ENCODE results near the gene LITAF. TPM values are rescaled to one million over a fixed set of nuclear protein-coding genes. Genes with fewer than 3 reads are reported as not detected.

LITAF gene
- total RNA-seq, 1 donor from 2014 or later, result 42.5 TPM

- H3K9me3 Mint-ChIP-seq, result peaks cover 3% of the 10 kb centered on the region
- TF ChIP-seq CTCF (IDR thresholded peaks at IDR 0.05) (no peak), EZH2 (IDR thresholded peaks at IDR 0.05) (no peak), EZH2phosphoT487 (IDR thresholded peaks at IDR 0.05) (no peak)
- H3K4me1 Mint-ChIP-seq, result peaks cover 1% of the 10 kb centered on the region
- no peak overlapping the region for H3K27ac Mint-ChIP-seq
- DNase-seq (ENCODE audit: low spot score), result no peak
- Histone ChIP-seq H3K9me3 (ENCODE audit: low read depth) (no peaks in the 10 kb centered on the region), H3K27me3 (no peaks in the 10 kb centered on the region), H4K20me1 (ENCODE audit: low read depth) (peaks cover 5% of the 10 kb centered on the region), H3K4me3 (no peak overlapping the region), H3K27ac (no peak overlapping the region), H3K36me3 (no peaks in the 10 kb centered on the region), H2AFZ (replicated peaks) (no peak overlapping the region), H3K79me2 (ENCODE audit: low read depth) (peaks cover 91% of the 10 kb centered on the region), H3K4me2 (no peak overlapping the region), H3K9ac (no peak overlapping the region), H3F3A (ENCODE audit: low read depth) (no peaks in the 10 kb centered on the region), H3K4me1 (peaks cover 5% of the 10 kb centered on the region)
- H3K36me3 Mint-ChIP-seq, result no peaks in the 10 kb centered on the region
- peaks cover 2% of the 10 kb centered on the region for H3K27me3 Mint-ChIP-seq (ENCODE audit: insufficient read depth, low read depth)
- H3K4me3 Mint-ChIP-seq, result no peak overlapping the region
These were observed 10.1 kb downstream of the LITAF start for GRCh38 chr16:11576427-11577289.

GRCh38 chr16:11575223-11575589 is 11.5 kb downstream of the LITAF start:
- Mint-ChIP-seq H3K36me3 (no peaks in the 10 kb centered on the region), H3K4me1 (peaks cover 3% of the 10 kb centered on the region), H3K27ac (no peak overlapping the region), H3K4me3 (no peak overlapping the region), H3K27me3 (ENCODE audit: insufficient read depth, low read depth) (peaks cover 2% of the 10 kb centered on the region), H3K9me3 (peaks cover 3% of the 10 kb centered on the region)
- Histone ChIP-seq H3F3A (ENCODE audit: low read depth) (no peaks in the 10 kb centered on the region), H3K4me3 (no peak overlapping the region), H3K4me2 (no peak overlapping the region), H3K79me2 (ENCODE audit: low read depth) (peaks cover 91% of the 10 kb centered on the region), H3K9ac (no peak overlapping the region), H3K27me3 (no peaks in the 10 kb centered on the region), H2AFZ (replicated peaks) (no peak overlapping the region), H3K27ac (no peak overlapping the region), H3K36me3 (no peaks in the 10 kb centered on the region), H3K9me3 (ENCODE audit: low read depth) (no peaks in the 10 kb centered on the region), H4K20me1 (ENCODE audit: low read depth) (peaks cover 5% of the 10 kb centered on the region), H3K4me1 (peaks cover 5% of the 10 kb centered on the region)
- no peak for DNase-seq (ENCODE audit: low spot score)
- TF ChIP-seq EZH2phosphoT487 (IDR thresholded peaks at IDR 0.05), result no peak
- no peak for TF ChIP-seq EZH2 (IDR thresholded peaks at IDR 0.05)
- no peak for TF ChIP-seq CTCF (IDR thresholded peaks at IDR 0.05)

GRCh38 chr16:11572301-11572995 is 14.3 kb downstream of the LITAF start:
- Histone ChIP-seq H3K4me3 (no peak overlapping the region), H3K4me2 (no peak overlapping the region), H3K36me3 (no peaks in the 10 kb centered on the region), H4K20me1 (ENCODE audit: low read depth) (peaks cover 5% of the 10 kb centered on the region), H3F3A (ENCODE audit: low read depth) (no peaks in the 10 kb centered on the region), H2AFZ (replicated peaks) (no peak overlapping the region), H3K9me3 (ENCODE audit: low read depth) (no peaks in the 10 kb centered on the region), H3K27me3 (no peaks in the 10 kb centered on the region), H3K27ac (no peak overlapping the region), H3K9ac (no peak overlapping the region), H3K79me2 (ENCODE audit: low read depth) (peaks cover 91% of the 10 kb centered on the region), H3K4me1 (peaks cover 5% of the 10 kb centered on the region)
- Mint-ChIP-seq H3K27ac (no peak overlapping the region), H3K27me3 (ENCODE audit: insufficient read depth, low read depth) (peaks cover 2% of the 10 kb centered on the region), H3K9me3 (peaks cover 3% of the 10 kb centered on the region), H3K4me3 (no peak overlapping the region), H3K36me3 (no peaks in the 10 kb centered on the region), H3K4me1 (peaks cover 3% of the 10 kb centered on the region)
- DNase-seq (ENCODE audit: low spot score), result no peak
- no peak for TF ChIP-seq EZH2phosphoT487 (IDR thresholded peaks at IDR 0.05)
- no peak for TF ChIP-seq CTCF (IDR thresholded peaks at IDR 0.05)
- TF ChIP-seq EZH2 (IDR thresholded peaks at IDR 0.05), result no peak

All from neural progenitor cell (in vitro differentiated cells).